Neural crest cell (in vitro differentiated cells): Measurements from ENCODE around the gene EFL1. TPM values are rescaled to one million over a fixed set of nuclear protein-coding genes. Genes with fewer than 3 reads are reported as not detected.

ENCODE experiments used
- DNase-seq: peaks from one replicate; pipeline ENCODE4 v3.0.0; 2021; ENCODE audit warnings: low read depth, mixed read lengths, low spot score
- H3K27ac Mint-ChIP-seq: one replicate; pipeline ENCODE4 v1.8.0; 2021; ENCODE audit warnings: mild to moderate bottlenecking, mixed read lengths; ENCODE audit not compliant: unreplicated experiment
- H3K27me3 Mint-ChIP-seq: 2 replicates; pipeline ENCODE4 v1.8.0; 2021; ENCODE audit warnings: low read depth, mild to moderate bottlenecking, mixed read lengths
- H3K36me3 Mint-ChIP-seq: 2 replicates; pipeline ENCODE4 v1.8.0; 2021; ENCODE audit warnings: low read depth, mild to moderate bottlenecking, mixed read lengths
- H3K4me1 Mint-ChIP-seq: 2 replicates; pipeline ENCODE4 v1.8.0; 2021; ENCODE audit warnings: mixed read lengths
- H3K4me3 Mint-ChIP-seq: one replicate; pipeline ENCODE4 v1.8.0; 2021; ENCODE audit warnings: mild to moderate bottlenecking, mixed read lengths
- H3K9me3 Mint-ChIP-seq: 2 replicates; pipeline ENCODE4 v1.8.0; 2021; ENCODE audit warnings: mixed read lengths
- total RNA-seq: library from RNA; stranded (reverse); gene quantifications from 2 replicates; pipeline ENCODE4 v1.2.1, GENCODE V29; 2021
- TF ChIP-seq, protein P1 (sequence below): fragments of 200-600 bp; sonication (generic); conservative IDR thresholded peaks from 2 replicates; pipeline ENCODE4 v1.5.0; 2021; ENCODE audit warnings: antibody characterized with exemption, mild to moderate bottlenecking

EFL1 gene
- total RNA-seq, 1 donor from 2014 or later: 28.5 TPM

- Mint-ChIP-seq H3K27me3 (no peaks in the 10 kb centered on the region), H3K27ac (no peak overlapping the region), H3K4me3 (no peak overlapping the region), H3K4me1 (peaks cover 7% of the 10 kb centered on the region), H3K9me3 (no peaks in the 10 kb centered on the region), H3K36me3 (no peaks in the 10 kb centered on the region)
- TF ChIP-seq, protein P1, sequence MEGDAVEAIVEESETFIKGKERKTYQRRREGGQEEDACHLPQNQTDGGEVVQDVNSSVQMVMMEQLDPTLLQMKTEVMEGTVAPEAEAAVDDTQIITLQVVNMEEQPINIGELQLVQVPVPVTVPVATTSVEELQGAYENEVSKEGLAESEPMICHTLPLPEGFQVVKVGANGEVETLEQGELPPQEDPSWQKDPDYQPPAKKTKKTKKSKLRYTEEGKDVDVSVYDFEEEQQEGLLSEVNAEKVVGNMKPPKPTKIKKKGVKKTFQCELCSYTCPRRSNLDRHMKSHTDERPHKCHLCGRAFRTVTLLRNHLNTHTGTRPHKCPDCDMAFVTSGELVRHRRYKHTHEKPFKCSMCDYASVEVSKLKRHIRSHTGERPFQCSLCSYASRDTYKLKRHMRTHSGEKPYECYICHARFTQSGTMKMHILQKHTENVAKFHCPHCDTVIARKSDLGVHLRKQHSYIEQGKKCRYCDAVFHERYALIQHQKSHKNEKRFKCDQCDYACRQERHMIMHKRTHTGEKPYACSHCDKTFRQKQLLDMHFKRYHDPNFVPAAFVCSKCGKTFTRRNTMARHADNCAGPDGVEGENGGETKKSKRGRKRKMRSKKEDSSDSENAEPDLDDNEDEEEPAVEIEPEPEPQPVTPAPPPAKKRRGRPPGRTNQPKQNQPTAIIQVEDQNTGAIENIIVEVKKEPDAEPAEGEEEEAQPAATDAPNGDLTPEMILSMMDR: no peak
- no peak for DNase-seq
Observed at GRCh38 chr15:82140886-82141285, 121.6 kb downstream of the EFL1 start.

DNA sequence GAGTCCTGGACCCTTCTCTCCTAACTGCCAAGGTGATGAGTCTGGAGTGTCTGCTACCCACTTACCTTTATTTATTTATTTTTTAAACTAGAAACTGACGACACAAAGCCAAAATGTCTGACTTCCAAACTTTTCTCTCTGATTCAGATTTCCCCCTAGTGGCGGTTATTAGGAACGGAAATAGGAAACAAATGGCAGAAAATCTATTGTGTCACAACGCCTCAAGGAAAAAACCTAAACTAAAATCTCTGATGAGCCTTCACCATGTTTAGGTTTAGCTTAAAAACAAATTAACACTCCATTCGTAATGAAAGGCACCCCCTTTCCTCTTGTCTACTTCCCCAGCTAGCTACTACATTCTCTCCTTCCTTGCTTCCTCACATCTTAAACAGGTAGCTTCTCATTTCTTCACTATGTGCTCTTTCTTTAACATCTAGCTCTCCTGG lies 122.7 kb downstream of the EFL1 start:
- Mint-ChIP-seq H3K4me1 (peaks cover 7% of the 10 kb centered on the region), H3K9me3 (no peaks in the 10 kb centered on the region), H3K27ac (peak overlapping the region; percentile 2), H3K36me3 (no peaks in the 10 kb centered on the region), H3K27me3 (no peaks in the 10 kb centered on the region), H3K4me3 (no peak overlapping the region)
- TF ChIP-seq, protein P1: peak; percentile 81
- DNase-seq: no peak

DNA sequence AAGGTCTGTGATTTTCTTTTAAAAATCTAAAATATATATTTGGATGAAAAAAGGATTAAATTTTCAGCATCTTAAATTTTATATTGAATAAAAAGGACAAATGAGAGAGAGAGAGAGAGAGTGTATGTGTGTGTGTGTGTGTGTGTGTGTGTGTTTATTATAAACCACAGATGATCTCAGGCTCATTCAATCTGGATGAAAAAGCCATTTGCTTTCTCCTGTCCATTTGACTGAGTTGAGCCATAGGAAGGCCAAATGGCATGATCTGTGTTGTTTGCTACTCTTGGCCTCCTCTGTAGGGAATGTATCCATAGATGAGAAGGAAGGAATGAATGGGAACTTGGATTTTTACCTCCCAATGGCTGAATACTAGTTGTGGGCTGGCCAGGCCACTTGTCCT lies 124.2 kb downstream of the EFL1 start:
- H3K36me3 Mint-ChIP-seq: no peaks in the 10 kb centered on the region
- H3K9me3 Mint-ChIP-seq: no peaks in the 10 kb centered on the region
- TF ChIP-seq, protein P1: no peak
- H3K4me3 Mint-ChIP-seq: no peak overlapping the region
- peaks cover 7% of the 10 kb centered on the region for H3K4me1 Mint-ChIP-seq
- DNase-seq: no peak
- H3K27me3 Mint-ChIP-seq: no peaks in the 10 kb centered on the region
- H3K27ac Mint-ChIP-seq: no peak overlapping the region

GRCh38 chr15:82137261-82137660 lies 125.3 kb downstream of the EFL1 start:
- TF ChIP-seq, protein P1: no peak
- Mint-ChIP-seq H3K4me1 (peaks cover 7% of the 10 kb centered on the region), H3K27ac (no peak overlapping the region), H3K27me3 (no peaks in the 10 kb centered on the region), H3K36me3 (peaks cover 3% of the 10 kb centered on the region), H3K9me3 (no peaks in the 10 kb centered on the region), H3K4me3 (no peak overlapping the region)
- no peak for DNase-seq

GRCh38 chr15:82136120-82136519 lies 126.4 kb downstream of the EFL1 start:
- Mint-ChIP-seq H3K4me3 (no peak overlapping the region), H3K36me3 (peaks cover 6% of the 10 kb centered on the region), H3K9me3 (no peaks in the 10 kb centered on the region), H3K4me1 (peaks cover 7% of the 10 kb centered on the region), H3K27ac (no peak overlapping the region), H3K27me3 (no peaks in the 10 kb centered on the region)
- no peak for DNase-seq
- TF ChIP-seq, protein P1: no peak

GRCh38 chr15:82135638-82136037 lies 126.9 kb downstream of the EFL1 start:
- peaks cover 6% of the 10 kb centered on the region for H3K36me3 Mint-ChIP-seq
- peaks cover 7% of the 10 kb centered on the region for H3K4me1 Mint-ChIP-seq
- no peak overlapping the region for H3K27ac Mint-ChIP-seq
- no peaks in the 10 kb centered on the region for H3K27me3 Mint-ChIP-seq
- H3K4me3 Mint-ChIP-seq: no peak overlapping the region
- TF ChIP-seq, protein P1: no peak
- no peak for DNase-seq
- H3K9me3 Mint-ChIP-seq: no peaks in the 10 kb centered on the region
